GM19193 (cell line): ENCODE results near the gene PPM1L.

Experiments used
- POLR2A ChIP-seq: IDR thresholded peaks from 4 replicates; pipeline ENCODE4 v1.6.1; 2011; ENCODE audit not compliant: insufficient read depth, insufficient read length; ENCODE audit errors: extremely low read depth

The PPM1L gene

DNA sequence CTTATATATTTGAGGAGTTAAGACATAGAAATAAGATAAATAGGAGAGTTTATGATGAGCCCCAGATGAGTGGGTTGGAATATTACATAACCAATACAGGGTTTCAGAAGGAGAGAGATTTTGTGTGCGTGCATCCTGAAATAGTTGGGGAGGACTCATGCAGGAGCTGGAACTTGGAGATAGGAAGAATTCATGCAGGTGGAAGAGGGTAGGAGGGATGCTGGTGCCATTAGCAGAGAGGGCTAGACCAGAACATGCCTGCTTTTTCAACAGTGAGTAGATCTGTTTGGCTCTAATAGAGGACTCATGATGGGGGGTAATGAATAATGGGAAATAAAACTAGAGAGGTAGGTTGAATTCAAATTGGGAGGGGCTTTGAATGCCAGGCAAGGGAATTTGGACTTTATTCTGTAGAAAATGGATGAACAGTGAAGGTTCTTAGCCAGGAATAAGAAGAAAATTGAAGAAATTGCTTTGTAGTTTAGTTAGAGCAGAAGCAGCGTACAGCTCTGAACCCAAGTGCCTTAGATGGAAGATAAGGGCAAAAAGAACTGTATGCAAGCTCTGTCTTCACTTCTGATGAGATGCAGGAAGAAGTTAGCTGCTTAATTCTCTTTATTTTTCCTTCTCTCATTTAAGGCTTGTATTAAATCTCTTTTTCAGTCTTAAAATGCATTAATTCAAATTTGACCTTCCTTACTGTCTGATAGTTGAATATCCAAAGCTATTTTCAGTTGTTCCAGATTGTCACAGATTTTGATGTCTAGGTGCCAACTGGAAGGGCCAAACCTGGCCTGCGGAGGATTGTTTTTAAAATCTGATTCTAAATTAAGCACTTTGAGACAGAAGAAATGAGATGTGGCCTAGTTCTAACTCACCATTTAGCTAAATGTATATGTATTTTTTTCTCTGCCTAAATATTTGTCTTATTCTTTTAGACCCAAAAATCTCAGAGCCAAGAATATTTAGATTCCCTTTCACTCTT, 86.3 kb downstream of the PPM1L start:
- no peak for TF ChIP-seq POLR2A

- no peak for TF ChIP-seq POLR2A
Observed at GRCh38 chr3:160851629-160852210, 95.7 kb downstream of the PPM1L start.

- no peak for TF ChIP-seq POLR2A
Observed at GRCh38 chr3:160852856-160853255, 96.8 kb downstream of the PPM1L start.

- TF ChIP-seq POLR2A, result no peak
Observed at GRCh38 chr3:160856450-160856849, 100.4 kb downstream of the PPM1L start.

DNA sequence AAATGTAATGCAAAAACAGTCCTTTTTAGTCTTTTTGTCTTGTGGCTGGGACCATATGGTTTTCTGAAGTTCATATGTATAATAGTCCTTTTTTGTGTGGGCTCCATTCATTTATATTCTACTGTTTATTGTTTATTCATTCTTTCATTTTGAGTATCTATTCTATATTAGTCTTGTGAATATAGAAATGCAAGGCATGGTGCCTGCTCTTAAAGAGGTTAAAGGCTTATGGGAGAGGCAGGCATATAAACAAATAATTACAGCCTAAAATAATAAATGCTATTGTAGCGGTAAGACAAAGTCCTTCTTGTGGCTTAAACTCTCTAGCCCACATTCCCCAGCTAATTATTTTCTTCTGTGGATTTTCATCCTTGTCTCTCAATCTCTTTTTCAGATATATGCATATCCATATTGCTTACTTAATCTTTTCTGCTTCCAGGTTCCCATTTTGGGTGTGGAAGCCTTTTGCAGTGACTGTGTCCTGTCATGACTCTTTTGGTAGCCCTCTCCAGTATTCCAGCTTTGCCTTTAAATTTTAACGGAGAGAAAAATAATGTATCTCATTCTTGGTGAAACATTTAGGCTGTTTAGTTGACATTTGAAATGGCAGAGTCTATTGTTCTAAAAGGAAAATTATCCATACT, 101.6 kb downstream of the PPM1L start:
- TF ChIP-seq POLR2A, result no peak

GRCh38 chr3:160860346-160860745, 104.3 kb downstream of the PPM1L start:
- no peak for TF ChIP-seq POLR2A

DNA sequence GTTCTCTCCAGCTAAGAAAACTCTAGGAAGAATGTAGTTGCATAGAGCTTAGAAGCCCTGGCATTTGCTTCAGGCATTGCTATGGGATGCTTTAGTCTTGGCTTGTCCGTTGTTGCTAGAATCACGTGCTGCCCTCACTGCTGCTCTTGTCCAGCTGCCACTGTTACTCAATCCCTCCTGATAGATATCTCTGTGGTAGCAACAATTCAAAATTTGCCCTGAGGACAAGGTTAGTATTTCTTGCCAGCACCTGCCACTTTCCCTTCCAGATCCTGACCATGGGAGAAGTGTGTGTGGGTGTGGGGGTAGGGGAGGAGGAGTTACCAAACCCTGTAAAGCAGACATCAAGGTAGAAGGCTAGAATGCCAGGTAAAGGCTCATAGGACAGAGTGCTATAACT, 113.8 kb downstream of the PPM1L start:
- no peak for TF ChIP-seq POLR2A

DNA sequence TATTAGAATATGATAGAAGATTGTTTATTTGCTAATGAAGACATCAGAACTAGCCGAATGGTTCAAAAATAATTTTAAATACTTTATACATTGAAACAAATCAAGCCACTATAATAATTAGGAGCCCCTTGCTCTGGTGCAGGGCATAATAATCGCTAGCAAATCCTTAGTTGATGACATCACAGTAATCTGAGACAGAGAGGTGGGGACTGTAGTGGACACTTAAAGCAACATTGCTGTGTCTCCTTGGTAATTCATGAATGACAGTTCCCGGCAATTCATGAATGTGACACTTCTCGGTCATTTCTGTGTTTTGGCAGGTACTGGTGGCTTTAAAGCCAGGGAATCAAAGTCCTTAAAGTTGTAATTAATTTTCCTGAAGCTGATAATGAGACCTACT, 114.3 kb downstream of the PPM1L start:
- no peak for TF ChIP-seq POLR2A

DNA sequence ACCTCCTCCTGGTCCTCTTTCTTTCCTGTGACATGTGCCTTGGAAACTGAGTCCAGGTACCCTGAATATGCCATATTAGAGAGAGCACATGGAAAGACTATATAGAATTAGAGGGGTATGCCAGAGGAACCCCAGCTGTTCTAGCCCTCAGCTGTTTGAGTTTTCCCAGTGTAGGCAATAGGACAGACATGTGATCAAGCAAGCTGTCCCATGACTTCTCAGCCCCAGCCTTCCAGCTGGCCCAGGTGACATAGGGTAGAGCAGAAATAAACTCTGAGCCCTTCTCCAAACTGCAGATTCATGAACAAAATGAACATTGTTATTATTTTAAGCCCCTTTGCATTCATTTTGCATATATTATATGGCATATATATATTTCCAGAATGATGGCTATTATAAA, 118.7 kb downstream of the PPM1L start:
- no peak for TF ChIP-seq POLR2A

DNA sequence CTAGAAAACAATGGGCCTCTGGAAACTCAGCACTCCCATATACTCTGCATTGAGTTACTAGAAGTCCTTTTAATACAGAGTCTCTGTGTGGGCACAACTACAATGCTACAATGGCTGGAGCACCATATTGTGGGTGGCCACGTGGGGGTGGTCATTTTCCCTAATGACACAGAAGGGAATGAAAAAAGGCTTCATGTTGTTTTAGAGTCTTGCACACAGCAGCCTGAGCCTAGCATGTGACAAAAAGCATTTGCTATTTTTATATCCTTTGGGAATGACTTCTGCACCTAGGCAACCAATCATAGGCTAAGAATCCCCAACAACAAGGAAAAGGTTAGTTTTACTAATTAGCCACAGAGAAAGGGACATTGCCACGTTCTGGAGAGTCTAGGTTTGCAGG, 120.6 kb downstream of the PPM1L start:
- no peak for TF ChIP-seq POLR2A

DNA sequence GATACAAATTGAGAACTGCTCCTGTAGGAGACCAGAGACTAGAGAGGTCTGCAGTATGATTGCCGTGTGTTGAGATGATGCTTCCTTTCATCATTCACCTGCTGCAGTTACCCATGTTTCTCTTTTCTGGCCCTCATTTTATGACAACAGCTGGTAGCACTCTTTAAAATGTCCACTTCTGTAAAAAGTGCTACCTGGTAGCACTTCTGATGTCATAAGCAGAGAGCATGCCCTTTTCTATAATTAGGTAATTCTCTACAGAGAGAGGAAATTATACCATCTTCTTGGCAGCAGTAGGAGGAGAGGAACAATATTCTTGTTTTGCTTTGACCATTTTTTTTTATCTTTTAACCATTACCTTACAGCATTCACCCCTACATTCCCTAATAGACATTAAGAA, 123.8 kb downstream of the PPM1L start:
- TF ChIP-seq POLR2A, result no peak

DNA sequence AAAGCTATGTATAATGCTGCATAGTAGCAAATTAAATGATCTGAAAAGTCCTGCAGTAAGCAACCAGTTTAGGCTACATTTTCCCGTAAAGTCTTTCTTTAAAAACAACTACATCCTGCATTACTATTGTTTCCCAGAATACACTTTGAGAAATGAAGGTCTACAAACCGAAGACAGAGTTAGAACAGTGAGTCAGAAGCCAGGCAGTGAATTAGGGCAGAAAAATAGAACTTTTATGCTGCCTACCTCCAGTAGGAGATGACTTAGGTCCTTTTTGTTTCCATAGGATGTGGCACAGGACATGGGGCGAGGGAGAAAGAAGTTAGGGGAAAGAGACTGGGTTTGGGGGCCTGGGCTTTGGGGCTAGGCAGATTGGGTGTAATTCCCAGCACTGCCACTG, 127.3 kb downstream of the PPM1L start:
- no peak for TF ChIP-seq POLR2A

DNA sequence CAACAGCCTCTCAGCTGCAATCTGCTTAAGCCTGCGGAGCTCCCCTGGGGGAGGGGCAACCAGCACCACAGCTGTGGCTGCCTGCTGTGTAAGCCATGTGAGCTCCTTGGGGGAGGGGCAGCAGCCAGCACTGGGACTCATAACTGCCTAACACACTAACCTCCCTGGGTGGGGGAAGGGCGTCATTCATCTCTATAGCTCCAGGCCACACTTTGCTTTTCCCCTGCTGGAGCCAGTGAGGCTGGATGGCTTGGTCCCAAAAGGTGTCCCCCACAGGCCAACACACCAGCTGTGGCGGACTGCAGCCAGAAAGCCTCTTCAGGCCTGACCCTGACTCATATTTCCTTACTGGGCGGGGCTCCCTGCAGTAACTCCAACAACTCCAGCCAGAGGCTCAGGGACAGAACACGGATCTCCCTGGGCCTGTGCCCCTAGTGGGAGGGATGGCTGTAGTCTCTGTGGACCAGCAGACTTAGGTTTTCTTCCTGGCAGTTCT, 129.8 kb downstream of the PPM1L start:
- no peak for TF ChIP-seq POLR2A

DNA sequence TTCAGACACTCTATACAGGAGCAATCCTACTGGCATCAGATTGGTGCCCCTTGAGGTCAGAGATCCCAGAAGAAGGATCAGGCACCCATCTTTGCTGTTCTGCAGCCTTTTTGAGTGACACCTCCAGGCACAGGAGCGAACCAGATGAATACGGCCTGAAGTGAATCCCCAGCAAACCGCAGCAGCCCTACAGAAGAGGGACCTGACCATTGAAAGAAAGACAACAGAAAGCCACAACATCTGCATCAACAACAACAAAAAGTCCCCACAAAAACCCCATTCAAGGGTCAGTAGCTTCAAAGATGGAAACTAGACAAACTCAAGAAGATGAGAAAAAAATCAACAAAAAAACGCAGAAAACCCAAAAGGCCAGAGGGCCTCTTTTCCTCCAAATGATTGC, 130.4 kb downstream of the PPM1L start:
- no peak for TF ChIP-seq POLR2A

- no peak for TF ChIP-seq POLR2A
Observed at GRCh38 chr3:160893207-160893606, 137.2 kb downstream of the PPM1L start.
